GM21619 (cell line): Measurements from ENCODE around the gene MBD3L3.
"Not testable (repeated sequence)": the region's sequence is repeated elsewhere in the genome, so short reads cannot be mapped to it uniquely, and the experiment has no call there.

Experiments
- ATAC-seq: cut with Tn5 transposase; IDR thresholded peaks from one replicate; pipeline ENCODE4 v1.9.1; 2021; ENCODE audit not compliant: unreplicated experiment

Gene MBD3L3

GRCh38 chr19:7063764-7064418 lies 5.4 kb upstream of the MBD3L3 start:
- ATAC-seq = no peak

GRCh38 chr19:7063339-7063738 lies 4.9 kb upstream of the MBD3L3 start:
- no peak for ATAC-seq

GRCh38 chr19:7059977-7060376 lies 1.5 kb upstream of the MBD3L3 start:
- not testable (repeated sequence) for ATAC-seq

- not testable (repeated sequence) for ATAC-seq
Measured at GRCh38 chr19:7056371-7056770, 2.1 kb downstream of the MBD3L3 start.

GRCh38 chr19:7055679-7056078 lies 2.8 kb downstream of the MBD3L3 start:
- ATAC-seq = not testable (repeated sequence)

- ATAC-seq = not testable (repeated sequence)
Measured at GRCh38 chr19:7054635-7055368, 3.7 kb downstream of the MBD3L3 start.

- ATAC-seq = not testable (repeated sequence)
Measured at GRCh38 chr19:7052896-7053295, 5.6 kb downstream of the MBD3L3 start.

GRCh38 chr19:7051421-7051820 lies 7.1 kb downstream of the MBD3L3 start:
- ATAC-seq = not testable (repeated sequence)

- not testable (repeated sequence) for ATAC-seq
Measured at GRCh38 chr19:7049021-7049420, 9.5 kb downstream of the MBD3L3 start, which contains the start of gene MBD3L2. MBD3L2 (plus strand) TSS chr19:7049321; CDS start chr19:7049374, 53 bp downstream.

- ATAC-seq = not testable (repeated sequence)
Measured at GRCh38 chr19:7041563-7041962, 16.9 kb downstream of the MBD3L3 start.

- not testable (repeated sequence) for ATAC-seq
Measured at GRCh38 chr19:7040079-7040478, 18.4 kb downstream of the MBD3L3 start, which contains the start of gene MBD3L4. MBD3L4 (minus strand) TSS chr19:7040179; CDS start chr19:7040144, 35 bp downstream.

- not testable (repeated sequence) for ATAC-seq
Measured at GRCh38 chr19:7030278-7030677, 28.2 kb downstream of the MBD3L3 start, which contains the start of gene MBD3L5. MBD3L5 (plus strand) TSS chr19:7030578; CDS start chr19:7030612, 34 bp downstream.

- not testable (repeated sequence) for ATAC-seq
Measured at GRCh38 chr19:7028790-7029189, 29.7 kb downstream of the MBD3L3 start.

GRCh38 chr19:7021331-7021730 lies 37.1 kb downstream of the MBD3L3 start, which contains the start of gene MBD3L2B:
MBD3L2B (minus strand) TSS chr19:7021431; CDS start chr19:7021397, 34 bp downstream.
- ATAC-seq = not testable (repeated sequence)

GRCh38 chr19:7018828-7019227 lies 39.6 kb downstream of the MBD3L3 start:
- ATAC-seq = no peak

- ATAC-seq = no peak
Measured at GRCh38 chr19:7013678-7014077, 44.8 kb downstream of the MBD3L3 start.

GRCh38 chr19:7010722-7011593 lies 47.5 kb downstream of the MBD3L3 start:
- ATAC-seq = no peak

GRCh38 chr19:7007859-7008258 lies 50.6 kb downstream of the MBD3L3 start:
- no peak for ATAC-seq
